HCT116 (cell line): ENCODE results near the gene SH3BP4. TPM values are rescaled to one million over a fixed set of nuclear protein-coding genes. Genes with fewer than 3 reads are reported as not detected.

ENCODE experiments used
- ATAC-seq: fragments of 200-7000 bp; cut with Tn5 transposase; 2 replicates; pipeline ENCODE4 v1.9.1; 2020; ENCODE audit warnings: mild to moderate bottlenecking, moderate library complexity
- BruUV-seq: library from RNA; stranded (reverse); fragments of 400-500 nt; replicated peaks from 2 replicates; lab custom pipeline; 2021; lab: Mats Ljungman, UMichigan
- CTCF ChIA-PET: fragments of 300-600 bp; sonication (Branson Sonifier 250); formaldehyde crosslinking; loops from one replicate; lab custom pipeline; 2021; ENCODE audit warnings: antibody characterized with exemption; lab: Charles Lee
- POLR2A ChIA-PET: fragments of 300-600, 350-600 bp; sonication (Branson Sonifier 250); formaldehyde crosslinking; loops from one replicate; lab custom pipeline; 2021; ENCODE audit warnings: antibody characterized with exemption; lab: Charles Lee
- RAD21 ChIA-PET, 2 experiments: fragments of 300-600 bp; sonication (Branson Sonifier 250); formaldehyde crosslinking; loops; one replicate each; lab custom pipeline; 2023; ENCODE audit warnings: low total read pairs in 2 of 2; ENCODE audit not compliant: uncharacterized antibody in 2 of 2, unreplicated experiment in 2 of 2, low non-redundant PET in 1 of 2; lab: Charles Lee
- DNase-seq: peaks from one replicate; pipeline ENCODE4 v3.0.0-alpha.2; 2010; ENCODE audit warnings: low read depth, low spot score
- H2AFZ ChIP-seq: fragments of 200-600 bp; shearing (Covaris generic), sonication (generic); 2 replicates; pipeline ENCODE4 v1.6.1; 2017; ENCODE audit warnings: low read depth, mixed run types, mixed read lengths, antibody characterized with exemption, low read length; ENCODE audit not compliant: poor library complexity, severe bottlenecking
- H3K27ac ChIP-seq: 2 replicates; pipeline ENCODE4 v1.5.1; 2012; ENCODE audit warnings: low read depth, low read length
- H3K27me3 ChIP-seq: fragments of 200-600 bp; sonication (generic); 2 replicates; pipeline ENCODE4 v1.6.1; 2016; ENCODE audit warnings: mixed run types, low read length, mixed read lengths; ENCODE audit not compliant: insufficient read depth
- H3K36me3 ChIP-seq, 2 experiments: fragments of 200-500 bp in 1 of 2; fragments of 200-600 bp in 1 of 2; sonication (Bioruptor generic) in 1 of 2; sonication (generic) in 1 of 2; 2 replicates each; pipeline versions ENCODE4 v1.5.1 to v1.6.1; 2014 to 2016; ENCODE audit warnings: low read length in 2 of 2, inconsistent platforms in 1 of 2, mixed read lengths in 1 of 2, mixed run types in 1 of 2; ENCODE audit not compliant: insufficient read depth in 2 of 2, control insufficient read depth in 1 of 2
- H3K4me1 ChIP-seq, 2 experiments: fragments of 200-600 bp in 1 of 2; sonication (generic) in 1 of 2; 2 replicates each; pipeline versions ENCODE4 v1.5.1 to v1.6.1; 2012 to 2017; ENCODE audit warnings: low read length in 2 of 2, inconsistent platforms in 1 of 2, mild to moderate bottlenecking in 1 of 2, mixed read lengths in 1 of 2, mixed run types in 1 of 2, moderate library complexity in 1 of 2; ENCODE audit not compliant: insufficient read depth in 2 of 2, control insufficient read depth in 1 of 2
- H3K4me2 ChIP-seq: fragments of 200-600 bp; sonication (generic); 2 replicates; pipeline ENCODE4 v1.6.1; 2017; ENCODE audit warnings: mixed run types, low read length, mixed read lengths
- H3K4me3 ChIP-seq, 2 experiments: fragments of 200-600 bp in 1 of 2; sonication (generic) in 1 of 2; replicated peaks in 1 of 2; 2 replicates each; pipeline ENCODE4 v1.5.1; 2011 to 2016; ENCODE audit warnings: low read length in 2 of 2, control low read depth in 1 of 2, low read depth in 1 of 2, mild to moderate bottlenecking in 1 of 2, mixed read lengths in 1 of 2, mixed run types in 1 of 2
- H3K79me2 ChIP-seq: fragments of 200-600 bp; sonication (generic); 2 replicates; pipeline ENCODE4 v1.6.1; 2017; ENCODE audit warnings: mild to moderate bottlenecking, mixed run types, low read length, moderate library complexity, mixed read lengths; ENCODE audit not compliant: insufficient read depth
- H3K9ac ChIP-seq: fragments of 200-600 bp; sonication (generic); 2 replicates; pipeline ENCODE4 v1.6.1; 2016; ENCODE audit warnings: low read length, mixed read lengths
- H3K9me2 ChIP-seq: fragments of 200-600 bp; sonication (generic), shearing (Covaris generic); 2 replicates; pipeline ENCODE4 v1.6.1; 2017; ENCODE audit warnings: mixed run types, mild to moderate bottlenecking, moderate library complexity; ENCODE audit not compliant: insufficient read depth
- H3K9me3 ChIP-seq, 2 experiments: fragments of 200-500 bp in 1 of 2; fragments of 200-600 bp in 1 of 2; sonication (Bioruptor generic) in 1 of 2; sonication (generic) in 1 of 2; 2 replicates each; pipeline ENCODE4 v1.6.1; 2014 to 2017; ENCODE audit warnings: low read length in 2 of 2, mixed read lengths in 2 of 2, inconsistent platforms in 1 of 2, low read depth in 1 of 2, mild to moderate bottlenecking in 1 of 2, mixed run types in 1 of 2, moderate library complexity in 1 of 2; ENCODE audit not compliant: control insufficient read depth in 1 of 2, insufficient read depth in 1 of 2
- H4K20me1 ChIP-seq: fragments of 200-600 bp; sonication (generic), shearing (Covaris generic); 2 replicates; pipeline ENCODE4 v1.6.1; 2017; ENCODE audit warnings: mixed run types, mild to moderate bottlenecking, moderate library complexity; ENCODE audit not compliant: insufficient read depth
- CBX3 ChIP-seq: IDR thresholded peaks from 2 replicates; pipeline ENCODE4 v1.6.1; 2012; ENCODE audit warnings: low read depth
- CEBPB ChIP-seq: IDR thresholded peaks from 2 replicates; pipeline ENCODE4 v1.6.1; 2012; ENCODE audit warnings: low read depth
- EGR1 ChIP-seq: IDR thresholded peaks from 2 replicates; pipeline ENCODE4 v1.6.1; 2012; ENCODE audit warnings: low read depth
- ELF1 ChIP-seq: IDR thresholded peaks from 2 replicates; pipeline ENCODE4 v1.6.1; 2012; ENCODE audit warnings: low read depth, borderline replicate concordance
- EZH2 ChIP-seq: fragments of 200-600 bp; sonication (generic); IDR thresholded peaks from 2 replicates; pipeline ENCODE4 v1.6.1; 2017; ENCODE audit warnings: antibody characterized with exemption, mixed run types
- EZH2phosphoT487 ChIP-seq: fragments of 200-600 bp; IDR thresholded peaks from 2 replicates; pipeline ENCODE4 v1.6.1; 2018; ENCODE audit warnings: antibody characterized with exemption, borderline replicate concordance
- FOSL1 ChIP-seq: IDR thresholded peaks from 2 replicates; pipeline ENCODE4 v1.6.1; 2012; ENCODE audit warnings: low read depth
- JUND ChIP-seq: IDR thresholded peaks from 2 replicates; pipeline ENCODE4 v1.6.1; 2012
- POLR2A ChIP-seq: IDR thresholded peaks from 2 replicates; pipeline ENCODE4 v1.7.0; 2011; ENCODE audit warnings: borderline replicate concordance; ENCODE audit not compliant: insufficient read depth, insufficient read length; ENCODE audit errors: extremely low read depth
- POLR2AphosphoS5 ChIP-seq: IDR thresholded peaks from 2 replicates; pipeline ENCODE4 v1.6.1; 2011; ENCODE audit warnings: mild to moderate bottlenecking, low read depth, low read length, moderate library complexity
- SIN3A ChIP-seq: IDR thresholded peaks from 2 replicates; pipeline ENCODE4 v1.6.1; 2012; ENCODE audit warnings: low read depth
- SP1 ChIP-seq: IDR thresholded peaks from 2 replicates; pipeline ENCODE4 v1.6.1; 2012; ENCODE audit warnings: low read depth
- SRF ChIP-seq: IDR thresholded peaks from 2 replicates; pipeline ENCODE4 v1.6.1; 2012; ENCODE audit warnings: low read depth
- TCF7L2 ChIP-seq: IDR thresholded peaks from 2 replicates; pipeline ENCODE4 v1.7.0; 2011; ENCODE audit warnings: borderline replicate concordance, inconsistent platforms; ENCODE audit not compliant: insufficient read depth, insufficient read length; ENCODE audit errors: extremely low read depth
- YY1 ChIP-seq: IDR thresholded peaks from 2 replicates; pipeline ENCODE4 v1.6.1; 2011; ENCODE audit warnings: low read length, low read depth, moderate library complexity, mild to moderate bottlenecking; ENCODE audit not compliant: insufficient replicate concordance; ENCODE audit errors: extremely low read depth
- ZFX ChIP-seq: fragments of 450-650 bp; IDR thresholded peaks from 2 replicates; pipeline ENCODE4 v1.6.1; 2017
- ZNF274 ChIP-seq: fragments of 200-500 bp; sonication (Bioruptor generic); IDR thresholded peaks from 2 replicates; pipeline ENCODE4 v1.6.1; 2014; ENCODE audit warnings: mild to moderate bottlenecking, low read depth, low read length, inconsistent platforms
- intact Hi-C: fragments of 100-400 bp; cut with micrococcal nuclease; formaldehyde crosslinking; loops from 2 replicates; pipeline ENCODE4 v1.10.0; 2022
- total RNA-seq: library from RNA; stranded (reverse); gene quantifications from one replicate; pipeline ENCODE4 v1.2.1, GENCODE V29; 2021; ENCODE audit not compliant: unreplicated experiment
- TF ChIP-seq, protein P1 (sequence below): IDR thresholded peaks from 2 replicates; pipeline ENCODE4 v1.6.1; 2012

SH3BP4 gene
- total RNA-seq, 1 experiment from 2014 or later = 32.9 TPM

DNA sequence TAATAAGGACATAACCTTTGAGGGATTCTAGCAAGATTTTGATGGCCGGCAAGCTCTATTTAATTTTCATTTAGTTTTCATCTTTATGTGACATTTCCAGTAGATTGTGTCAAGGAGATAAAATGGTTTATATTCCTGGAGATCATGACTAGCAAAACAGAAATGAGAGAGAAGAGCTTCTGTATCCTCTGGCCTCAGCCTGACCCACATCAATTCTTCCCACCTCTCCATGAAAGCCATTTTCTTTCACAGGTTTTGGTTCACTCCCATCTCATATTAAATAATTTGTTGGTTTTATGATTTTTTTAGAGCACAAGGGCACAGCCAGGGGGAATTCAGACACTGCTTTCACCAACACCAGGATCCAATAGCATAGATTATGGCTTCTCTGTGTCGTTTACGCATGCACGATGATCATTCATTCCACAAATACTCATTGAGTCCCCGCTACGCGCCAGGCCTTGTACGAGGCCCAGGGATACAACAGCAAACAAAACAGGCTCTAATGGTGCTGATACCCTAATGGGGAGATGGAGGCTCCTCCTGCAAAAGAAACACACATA, 85.9 kb downstream of the SH3BP4 start:
- H3K79me2 ChIP-seq = no peaks in the 10 kb centered on the region; the same call in 1 of the 2 replicates

DNA sequence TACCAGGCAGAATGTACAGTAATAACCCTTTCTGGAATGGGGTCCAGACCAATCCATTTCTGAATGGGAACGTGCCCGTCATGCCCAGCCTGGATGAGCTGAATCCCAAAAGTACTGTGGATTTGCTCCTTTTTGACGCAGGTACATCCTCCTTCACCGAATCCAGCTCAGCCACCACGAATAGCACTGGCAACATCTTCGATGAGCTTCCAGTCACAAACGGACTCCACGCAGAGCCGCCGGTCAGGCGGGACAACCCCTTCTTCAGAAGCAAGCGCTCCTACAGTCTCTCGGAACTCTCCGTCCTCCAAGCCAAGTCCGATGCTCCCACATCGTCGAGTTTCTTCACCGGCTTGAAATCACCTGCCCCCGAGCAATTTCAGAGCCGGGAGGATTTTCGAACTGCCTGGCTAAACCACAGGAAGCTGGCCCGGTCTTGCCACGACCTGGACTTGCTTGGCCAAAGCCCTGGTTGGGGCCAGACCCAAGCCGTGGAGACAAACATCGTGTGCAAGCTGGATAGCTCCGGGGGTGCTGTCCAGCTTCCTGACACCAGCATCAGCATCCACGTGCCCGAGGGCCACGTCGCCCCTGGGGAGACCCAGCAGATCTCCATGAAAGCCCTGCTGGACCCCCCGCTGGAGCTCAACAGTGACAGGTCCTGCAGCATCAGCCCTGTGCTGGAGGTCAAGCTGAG, 89.6 kb downstream of the SH3BP4 start:
- Histone ChIP-seq H3K79me2 (no peaks in the 10 kb centered on the region; the same call in 1 of the 2 replicates), H3K4me2 (no peak overlapping the region), H3K9ac (no peak overlapping the region), H3K36me3 (peaks cover 11 to 14% of the 10 kb centered on the region in 2 experiments; a peak in 2 of 4 replicates), H4K20me1 (no peaks in the 10 kb centered on the region), H3K4me3 (no peak overlapping the region), H2AFZ (no peak overlapping the region), H3K4me1 (peaks cover 2 to 7% of the 10 kb centered on the region in 2 experiments; a peak in 2 of 4 replicates), H3K27ac (no peak overlapping the region), H3K27me3 (no peaks in the 10 kb centered on the region), H3K9me2 (no peaks in the 10 kb centered on the region), H3K9me3 (no peaks in the 10 kb centered on the region)
- ChIA-PET CTCF (no interaction called here), POLR2A (no interaction called here), RAD21 (no interaction called here)
- intact Hi-C loops = no loop called here
- BruUV-seq = no TSS peak
- ATAC-seq (no peak), DNase-seq (no peak)
- TF ChIP-seq POLR2A (no peak), EGR1 (no peak), SP1 (no peak), CEBPB (no peak), SRF (no peak), ZFX (no peak), ELF1 (no peak), TCF7L2 (no peak), JUND (no peak), ZNF274 (no peak), YY1 (no peak), EZH2 (no peak), SIN3A (no peak), POLR2AphosphoS5 (no peak)
- TF ChIP-seq, protein P1, sequence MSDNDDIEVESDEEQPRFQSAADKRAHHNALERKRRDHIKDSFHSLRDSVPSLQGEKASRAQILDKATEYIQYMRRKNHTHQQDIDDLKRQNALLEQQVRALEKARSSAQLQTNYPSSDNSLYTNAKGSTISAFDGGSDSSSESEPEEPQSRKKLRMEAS = no peak

More for the DNA sequence above, 85.9 kb downstream of the SH3BP4 start:
- DNase-seq = no peak
- no peak overlapping the region for H3K27ac ChIP-seq
- no peak overlapping the region for H3K9ac ChIP-seq
- H3K9me2 ChIP-seq = no peaks in the 10 kb centered on the region
- no peak overlapping the region for H2AFZ ChIP-seq
- H3K4me2 ChIP-seq = no peak overlapping the region
- no peak for ATAC-seq
- CTCF ChIA-PET = no interaction called here
- H3K36me3 ChIP-seq = peaks cover 8 to 17% of the 10 kb centered on the region in 2 experiments; a peak in 2 of 4 replicates
- POLR2A ChIA-PET = no interaction called here
- RAD21 ChIA-PET = no interaction called here
- no peak for TF ChIP-seq SRF
- TF ChIP-seq SP1 = no peak
- TF ChIP-seq, protein P1 = no peak
- TF ChIP-seq CEBPB = no peak
- no peak for TF ChIP-seq FOSL1
- TF ChIP-seq JUND = no peak
- no peak for TF ChIP-seq EZH2phosphoT487
- no peak for TF ChIP-seq SIN3A
- no peak for TF ChIP-seq ZFX
- no peak for TF ChIP-seq EGR1
- no peak for TF ChIP-seq CBX3
- no peak for TF ChIP-seq POLR2A
- TF ChIP-seq, all 23 proteins: peak for 0
- intact Hi-C loops = no loop called here
- no TSS peak for BruUV-seq
- H3K4me3 ChIP-seq = no peak overlapping the region
- no peaks in the 10 kb centered on the region for H4K20me1 ChIP-seq
- no peaks in the 10 kb centered on the region for H3K4me1 ChIP-seq
- no peaks in the 10 kb centered on the region for H3K9me3 ChIP-seq
- H3K27me3 ChIP-seq = no peaks in the 10 kb centered on the region
